ENCODE measurements around the gene C17orf113.
A peak's percentile ranks its signal among the peaks of the same experiment; 100 is the strongest.

Gene C17orf113

DNA sequence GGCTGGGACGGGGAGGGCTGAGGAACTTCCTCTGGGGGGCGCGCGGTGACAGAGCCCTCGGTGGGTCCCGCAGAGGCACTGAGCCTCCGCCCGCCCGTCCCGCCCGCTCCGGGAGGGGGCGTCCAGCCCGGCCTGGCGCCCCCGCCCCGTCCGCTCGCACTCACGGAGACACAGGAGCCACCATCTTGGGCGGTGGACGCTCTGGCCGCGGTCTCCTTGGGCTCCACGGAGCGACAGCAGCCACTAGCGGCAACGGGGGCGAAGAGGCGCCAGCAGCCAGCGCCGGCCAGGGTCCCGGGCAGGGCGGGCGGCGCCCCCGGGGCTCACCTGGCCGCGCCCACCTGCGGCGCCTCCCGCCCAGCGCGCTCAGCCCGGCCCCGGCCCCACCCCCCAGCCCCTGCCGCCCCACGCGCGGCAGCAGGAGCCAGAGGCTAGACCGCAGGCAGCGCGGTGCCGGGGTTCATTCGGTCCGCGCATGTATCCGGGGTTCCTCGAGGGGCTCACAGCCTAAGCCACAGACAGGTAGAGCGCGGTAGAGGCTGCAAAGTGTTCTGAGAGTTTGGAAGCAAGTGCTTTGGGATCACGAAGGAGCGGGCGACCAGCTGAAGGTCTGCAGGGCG, at the start of gene C17orf113:
TSS of gene C17orf113 (minus strand) at position 209 of the 620 bp plus-strand sequence. CDS start 7,225 bp downstream, outside the sequence.
- peak; percentile 73 for DNase-seq

GRCh38 chr17:42098730-42099399, 48.5 kb upstream of the C17orf113 start:
- no peak for DNase-seq

DNA sequence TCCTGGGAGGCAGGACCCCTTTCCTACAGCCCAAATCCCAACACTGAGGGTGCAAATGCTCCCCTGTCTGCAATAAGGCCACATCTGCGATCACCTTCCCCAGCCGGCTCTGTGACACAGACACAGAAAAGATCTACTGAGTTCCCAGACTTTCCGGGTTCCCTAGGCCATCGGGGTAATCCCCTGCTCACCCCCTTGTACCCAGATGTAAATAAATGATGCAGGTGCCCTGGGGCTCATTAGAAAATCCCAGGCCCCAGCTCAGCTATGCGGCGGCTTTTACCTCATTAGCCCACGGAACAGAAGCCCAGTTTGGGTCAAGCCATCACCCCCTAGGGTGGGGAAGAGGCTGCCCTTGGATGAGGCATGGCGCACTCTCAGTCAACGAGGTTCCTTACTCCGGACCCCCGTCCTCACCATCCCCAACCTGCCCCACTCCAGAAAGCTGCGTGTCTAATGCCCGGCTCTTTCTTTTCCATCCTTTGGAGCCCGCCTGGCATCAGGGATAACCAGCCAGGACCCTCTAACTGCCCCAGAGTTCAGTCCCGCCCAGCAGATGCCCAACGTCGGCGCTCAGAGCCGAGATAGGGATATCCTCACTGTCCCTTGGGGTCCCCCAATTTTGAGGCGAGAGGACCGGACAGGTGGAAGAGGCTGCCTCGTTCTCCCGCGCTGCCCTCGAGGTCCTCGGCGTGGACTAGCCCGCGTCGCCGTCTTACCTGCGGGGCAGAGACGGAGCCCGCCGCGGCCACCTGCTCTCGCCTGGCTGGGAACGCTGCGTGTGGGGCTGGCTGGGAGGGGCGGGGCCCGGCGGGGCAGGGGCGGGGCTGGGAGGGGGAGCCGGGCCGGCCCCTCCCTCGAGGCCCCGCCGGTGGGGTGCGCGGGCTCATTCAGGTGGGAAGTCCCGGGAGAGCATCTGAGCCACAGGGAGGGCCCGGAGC, 47.6 kb upstream of the C17orf113 start, which contains the start of gene ZNF385C:
TSS of gene ZNF385C (minus strand) at position 783 of the 941 bp plus-strand sequence. CDS start 35,417 bp downstream, outside the sequence.
- DNase-seq, result no peak

DNA sequence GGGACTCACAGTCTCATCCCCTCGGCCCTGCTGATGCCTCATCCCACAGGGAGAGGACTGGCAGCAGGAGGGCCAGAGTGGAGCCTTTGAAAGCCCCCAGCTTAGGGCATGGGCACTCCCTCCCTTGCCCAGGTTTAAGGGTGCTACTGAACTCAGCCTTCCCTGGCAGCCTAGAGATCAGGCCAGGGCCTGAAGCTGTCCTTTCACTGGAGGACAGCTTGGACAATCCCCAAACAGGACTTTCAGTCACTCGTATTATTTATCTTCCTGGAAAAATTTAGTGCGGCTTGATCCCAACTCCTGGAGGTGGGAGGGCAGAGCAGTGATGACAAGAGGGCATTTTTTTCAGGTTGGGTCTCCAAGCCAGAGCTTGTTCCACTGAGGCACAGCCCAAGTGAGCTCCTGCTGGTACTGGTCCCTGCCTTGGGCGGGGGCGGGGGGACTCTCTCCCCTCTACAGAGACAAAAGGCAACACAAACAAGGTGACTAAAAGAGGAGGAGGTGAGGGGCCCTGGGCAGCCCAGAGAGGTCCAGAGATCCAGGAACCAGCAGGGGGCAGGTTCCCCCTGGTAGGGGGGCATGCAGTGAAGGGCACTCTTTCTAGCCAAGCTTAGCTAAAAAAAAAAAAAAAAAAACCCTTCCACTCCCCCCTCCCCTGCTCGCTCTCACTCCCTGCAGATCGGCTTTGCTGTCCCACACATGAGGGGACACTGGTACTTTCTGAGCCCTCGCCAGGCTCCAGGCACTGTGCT, 46.1 kb upstream of the C17orf113 start:
- no peak for DNase-seq

DNA sequence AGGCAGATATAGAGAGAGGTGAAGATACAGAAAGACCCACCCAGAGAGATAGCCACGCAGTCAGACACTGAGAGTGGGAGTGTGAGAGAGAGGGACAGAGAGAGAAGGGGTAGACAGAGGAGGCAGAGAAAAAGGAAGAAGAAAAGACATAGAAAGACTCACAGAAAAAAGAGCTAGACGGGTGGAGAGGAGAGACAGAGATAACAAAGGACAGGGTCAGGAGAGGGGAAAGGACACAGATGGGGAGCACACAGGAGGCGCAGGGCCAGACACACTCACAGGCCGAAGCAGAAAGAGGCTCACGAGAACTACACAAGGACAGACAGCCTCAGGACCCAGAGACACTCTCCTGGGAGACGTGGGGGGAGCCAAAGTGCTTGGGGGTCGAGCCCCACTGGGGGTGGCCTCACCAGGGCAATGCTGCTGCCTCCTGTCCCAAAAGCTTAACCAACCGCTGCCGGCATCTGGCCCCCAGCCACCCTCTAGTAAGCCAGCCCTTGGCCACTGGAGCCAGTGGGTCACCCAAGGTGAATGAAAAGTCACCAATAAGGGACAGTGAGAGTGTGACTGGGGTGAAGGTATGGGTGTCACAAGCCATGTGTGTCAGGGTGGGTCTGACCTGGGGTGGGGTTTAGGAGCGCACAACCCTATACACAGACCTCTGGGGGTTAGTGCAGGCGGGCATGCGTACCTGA, 44.1 kb upstream of the C17orf113 start:
- no peak for DNase-seq

DNA sequence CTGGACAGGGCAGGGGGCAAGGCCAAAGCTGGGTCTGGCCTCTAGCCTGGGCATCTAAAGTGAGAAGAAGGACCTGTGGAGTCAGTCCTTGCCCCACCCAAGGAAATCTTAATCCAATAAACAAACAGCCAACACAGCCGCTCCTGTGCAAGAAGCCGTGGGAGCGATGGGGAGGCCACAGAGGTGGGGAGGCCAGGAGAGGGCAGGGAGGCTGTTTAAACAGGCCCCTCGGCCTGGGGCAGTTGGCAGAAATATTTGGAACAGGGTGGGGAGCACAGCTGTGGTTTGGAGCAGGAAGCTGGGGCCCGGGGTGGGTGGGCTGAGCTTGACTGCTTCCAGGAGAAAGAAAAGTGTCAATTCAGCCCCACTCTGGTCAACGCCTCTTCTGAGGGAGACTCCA, 42.5 kb upstream of the C17orf113 start:
- DNase-seq, result peak; percentile 53

- no peak for DNase-seq
Observed at GRCh38 chr17:42090964-42091790, 40.8 kb upstream of the C17orf113 start.

DNA sequence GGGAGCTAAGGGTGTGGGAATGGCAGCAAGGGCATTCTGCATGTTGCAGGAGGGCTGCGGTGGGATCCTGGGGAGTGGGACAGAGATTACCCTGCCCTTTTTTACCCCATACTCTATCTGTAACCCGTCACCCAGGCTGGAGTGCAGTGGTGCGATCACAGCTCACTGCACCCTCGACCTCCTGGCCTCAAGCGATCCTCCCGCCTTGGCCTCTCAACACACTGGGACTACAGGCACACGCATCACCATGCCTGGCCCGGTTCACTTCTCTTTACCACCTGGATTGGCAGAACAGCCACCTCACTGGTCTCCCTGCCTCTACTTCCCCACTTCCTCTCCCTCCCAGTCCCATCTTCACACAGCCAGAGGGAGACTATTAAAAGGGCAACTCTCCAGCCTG, 38.3 kb upstream of the C17orf113 start:
- DNase-seq, result no peak

DNA sequence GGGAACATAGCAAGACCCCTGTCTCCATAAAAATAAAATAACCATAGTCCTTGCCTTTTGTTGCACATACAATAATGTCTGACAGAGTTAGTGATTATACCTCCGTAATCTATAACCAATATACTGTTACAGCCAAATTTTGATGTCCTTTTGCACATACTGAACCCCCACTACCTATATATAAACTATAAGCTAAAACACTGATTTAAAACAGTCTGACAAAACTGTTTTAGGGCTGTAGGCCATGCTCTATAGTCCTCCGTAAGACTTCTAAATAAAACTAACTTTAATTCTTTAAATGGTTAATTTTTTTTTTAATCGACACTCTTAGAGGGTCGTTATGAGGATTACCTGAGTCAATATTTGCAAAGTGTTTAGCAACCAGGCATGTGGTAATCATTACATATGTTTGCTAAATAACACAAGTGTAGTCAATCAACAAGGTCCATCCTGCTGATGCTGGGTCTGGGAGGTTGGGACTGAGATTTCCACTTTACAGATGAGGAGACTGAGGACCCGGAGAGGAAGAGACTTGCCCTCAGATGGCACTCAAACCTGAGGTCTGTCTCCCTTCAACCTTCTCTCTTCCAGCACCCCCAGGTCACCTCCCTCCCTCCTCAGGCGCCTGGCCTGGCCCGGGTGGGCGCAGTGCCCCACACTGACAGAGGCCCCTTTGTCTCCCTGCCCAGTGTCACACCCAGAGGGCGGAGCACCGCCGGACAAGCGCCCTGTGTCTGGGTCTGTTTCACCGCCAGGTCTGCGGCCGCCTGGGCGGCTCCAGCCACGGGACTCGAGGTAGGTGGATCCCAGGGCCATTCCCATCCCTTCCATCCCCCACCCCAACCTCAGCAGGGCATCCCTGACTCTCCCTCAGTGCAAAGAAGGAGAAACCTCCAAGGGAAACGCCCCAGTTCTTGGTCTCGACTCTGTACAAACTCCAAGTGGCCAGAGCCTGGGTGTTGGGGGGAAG, 37.6 kb upstream of the C17orf113 start:
- peak; percentile 68 for DNase-seq

GRCh38 chr17:42087042-42087701, 36.8 kb upstream of the C17orf113 start:
- DNase-seq, result no peak

GRCh38 chr17:42081516-42082129, 31.2 kb upstream of the C17orf113 start:
- no peak for DNase-seq

DNA sequence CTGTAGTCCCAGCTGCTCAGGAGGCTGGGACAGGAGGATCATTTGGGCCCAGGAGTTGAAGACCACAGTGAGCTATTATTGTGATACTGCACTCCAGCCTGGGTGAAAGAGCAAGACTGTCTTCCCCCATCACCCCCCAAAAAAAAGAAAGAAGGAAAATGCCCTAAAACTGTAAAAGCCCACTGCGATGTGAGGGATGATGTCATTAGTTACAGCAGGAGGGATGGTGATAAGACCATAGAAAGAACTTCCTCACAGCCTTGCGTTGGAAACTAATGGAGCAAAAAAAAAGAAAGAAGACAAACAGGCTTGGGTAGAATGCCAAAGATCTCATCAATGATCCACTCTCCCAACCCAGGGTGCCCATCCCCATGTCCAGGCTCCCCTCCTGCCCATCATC, 29.1 kb upstream of the C17orf113 start:
- DNase-seq, result no peak

GRCh38 chr17:42078396-42079043, 28.1 kb upstream of the C17orf113 start:
- DNase-seq, result no peak

- no peak for DNase-seq
Observed at GRCh38 chr17:42077755-42078154, 27.4 kb upstream of the C17orf113 start.

GRCh38 chr17:42076797-42077559, 26.6 kb upstream of the C17orf113 start:
- DNase-seq, result no peak

- DNase-seq, result no peak
Observed at GRCh38 chr17:42075789-42076188, 25.4 kb upstream of the C17orf113 start.
